Measurements from ENCODE around the gene ZNF335.

ZNF335 gene

DNA sequence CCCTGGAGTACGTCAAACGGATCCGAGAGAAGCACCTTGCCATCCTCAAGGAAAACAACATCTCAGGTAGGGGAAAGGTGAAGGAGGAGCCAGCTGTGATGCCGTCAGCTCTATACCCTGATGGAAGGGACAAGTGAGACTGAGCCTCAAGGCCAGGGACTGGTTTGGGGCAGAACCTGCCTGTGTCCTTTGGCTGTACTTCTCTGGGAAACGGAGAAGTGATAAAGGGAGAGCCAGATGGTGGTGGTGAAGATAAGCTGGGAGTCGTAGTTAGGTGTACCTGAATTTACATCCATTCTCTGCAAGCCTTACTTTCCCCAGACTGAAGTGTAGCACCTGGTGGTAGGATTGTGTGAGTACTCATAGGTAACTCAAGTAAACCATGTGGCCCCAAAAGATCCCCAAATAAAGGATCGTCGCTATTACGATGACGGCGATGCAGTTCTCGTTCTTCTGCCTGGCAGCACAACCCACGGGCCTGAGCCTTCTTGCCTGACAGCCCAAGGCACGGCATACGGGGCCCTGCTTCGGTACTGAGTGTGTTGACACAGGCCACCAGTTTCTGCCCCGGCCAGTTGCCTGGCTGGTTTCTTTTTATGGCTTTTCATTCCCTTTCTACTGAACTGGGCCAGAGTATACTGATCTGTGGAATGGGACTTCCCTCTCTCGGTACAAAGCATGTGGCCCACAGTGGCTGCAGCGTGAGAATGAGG lies 26.9 kb downstream of the ZNF335 start:
- H3K27ac ChIP-seq, result no peak overlapping the region
- peaks cover 3% of the 10 kb centered on the region; the same call in 1 of the 2 replicates for H3K36me3 ChIP-seq (ENCODE audit: insufficient read depth)
- no peaks in the 10 kb centered on the region for H3K27me3 ChIP-seq (ENCODE audit: insufficient read depth, low read depth)
- H3K79me2 ChIP-seq (ENCODE audit: insufficient read depth, low read depth), result no peaks in the 10 kb centered on the region
- H3K4me1 ChIP-seq (ENCODE audit: low read depth, poor library complexity, severe bottlenecking), result peaks cover 15% of the 10 kb centered on the region
- H3K9ac ChIP-seq, result no peak overlapping the region
- no peak overlapping the region for H2AFZ ChIP-seq (ENCODE audit: low read depth)
- H4K20me1 ChIP-seq (ENCODE audit: insufficient read depth), result no peaks in the 10 kb centered on the region
- no peak overlapping the region for H3K4me2 ChIP-seq
- TF ChIP-seq, protein P1, sequence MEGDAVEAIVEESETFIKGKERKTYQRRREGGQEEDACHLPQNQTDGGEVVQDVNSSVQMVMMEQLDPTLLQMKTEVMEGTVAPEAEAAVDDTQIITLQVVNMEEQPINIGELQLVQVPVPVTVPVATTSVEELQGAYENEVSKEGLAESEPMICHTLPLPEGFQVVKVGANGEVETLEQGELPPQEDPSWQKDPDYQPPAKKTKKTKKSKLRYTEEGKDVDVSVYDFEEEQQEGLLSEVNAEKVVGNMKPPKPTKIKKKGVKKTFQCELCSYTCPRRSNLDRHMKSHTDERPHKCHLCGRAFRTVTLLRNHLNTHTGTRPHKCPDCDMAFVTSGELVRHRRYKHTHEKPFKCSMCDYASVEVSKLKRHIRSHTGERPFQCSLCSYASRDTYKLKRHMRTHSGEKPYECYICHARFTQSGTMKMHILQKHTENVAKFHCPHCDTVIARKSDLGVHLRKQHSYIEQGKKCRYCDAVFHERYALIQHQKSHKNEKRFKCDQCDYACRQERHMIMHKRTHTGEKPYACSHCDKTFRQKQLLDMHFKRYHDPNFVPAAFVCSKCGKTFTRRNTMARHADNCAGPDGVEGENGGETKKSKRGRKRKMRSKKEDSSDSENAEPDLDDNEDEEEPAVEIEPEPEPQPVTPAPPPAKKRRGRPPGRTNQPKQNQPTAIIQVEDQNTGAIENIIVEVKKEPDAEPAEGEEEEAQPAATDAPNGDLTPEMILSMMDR (conservative IDR thresholded peaks at IDR 0.05; ENCODE audit: low read depth, low read length), result no peak
- no peak overlapping the region for H3K4me3 ChIP-seq (IDR thresholded peaks at IDR 0.05; ENCODE audit: insufficient read depth, low read depth, low read length)

DNA sequence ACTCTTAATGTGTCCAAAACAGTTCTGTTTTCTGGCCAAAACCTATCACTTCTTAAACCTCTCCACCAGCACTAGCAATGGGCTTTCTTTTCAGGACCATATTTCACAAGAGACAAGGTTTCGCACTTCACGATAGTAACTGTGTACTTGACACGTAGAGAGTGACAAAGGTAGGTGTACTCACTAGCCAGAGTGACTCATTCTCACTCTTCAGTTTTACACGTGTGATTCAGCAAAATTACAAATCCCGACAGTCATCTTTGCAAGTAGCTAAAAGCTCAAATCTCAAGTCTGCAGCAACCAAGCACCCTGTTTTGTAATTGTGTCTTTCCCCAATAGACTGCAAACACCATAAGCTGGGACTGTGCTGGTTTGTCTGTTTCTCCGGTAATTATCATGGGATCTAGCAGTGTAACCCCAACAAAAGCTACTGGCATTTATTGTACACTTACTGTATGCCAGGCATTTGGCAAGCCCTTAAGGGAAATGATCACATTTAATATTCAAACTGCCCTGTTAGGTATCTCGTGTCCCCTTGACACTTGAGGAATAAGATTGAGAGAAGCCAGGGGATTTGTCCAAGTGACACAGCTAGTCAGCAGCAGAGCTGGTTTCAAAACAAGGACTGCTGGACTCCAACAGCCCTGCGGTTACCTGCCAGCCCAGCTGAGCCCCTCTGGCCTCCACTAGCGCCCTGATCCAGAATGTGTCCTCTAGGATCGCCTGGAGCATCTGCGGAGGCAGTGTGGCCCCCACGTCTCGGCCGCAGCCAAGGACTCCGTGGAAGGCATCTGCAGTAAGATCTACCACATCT lies 27.6 kb downstream of the ZNF335 start:
- Histone ChIP-seq H4K20me1 (ENCODE audit: insufficient read depth) (no peaks in the 10 kb centered on the region), H3K27me3 (ENCODE audit: insufficient read depth, low read depth) (no peaks in the 10 kb centered on the region), H3K4me2 (no peak overlapping the region), H3K4me1 (ENCODE audit: low read depth, poor library complexity, severe bottlenecking) (peaks cover 15% of the 10 kb centered on the region), H3K4me3 (IDR thresholded peaks at IDR 0.05; ENCODE audit: insufficient read depth, low read depth, low read length) (no peak overlapping the region), H3K36me3 (ENCODE audit: insufficient read depth) (peaks cover 6% of the 10 kb centered on the region; the same call in 1 of the 2 replicates), H3K27ac (no peak overlapping the region), H2AFZ (ENCODE audit: low read depth) (no peak overlapping the region), H3K9ac (no peak overlapping the region), H3K79me2 (ENCODE audit: insufficient read depth, low read depth) (no peaks in the 10 kb centered on the region)
- TF ChIP-seq, protein P1 (conservative IDR thresholded peaks at IDR 0.05; ENCODE audit: low read depth, low read length), result no peak

DNA sequence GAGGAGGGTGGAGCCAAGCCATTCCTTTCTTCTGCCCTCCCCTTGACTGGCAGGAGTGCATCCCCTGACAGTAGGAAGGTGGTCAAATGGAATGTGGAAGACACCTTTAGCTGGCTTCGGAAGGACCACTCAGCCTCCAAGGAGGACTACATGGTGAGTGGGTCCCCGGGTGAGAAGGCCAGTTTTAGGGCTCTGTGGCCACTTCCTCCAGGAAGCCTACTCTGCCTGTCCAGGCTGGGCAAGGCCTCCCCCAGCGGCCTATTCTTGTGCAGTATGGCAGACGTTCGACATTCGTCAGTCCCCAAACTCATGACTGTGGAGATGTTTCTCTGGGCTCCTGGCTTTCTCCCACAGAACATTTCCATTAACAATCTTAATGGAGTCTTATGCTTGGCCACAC lies 28.4 kb downstream of the ZNF335 start:
- H3K9ac ChIP-seq, result no peak overlapping the region
- TF ChIP-seq, protein P1 (conservative IDR thresholded peaks at IDR 0.05; ENCODE audit: low read depth, low read length), result no peak
- no peak overlapping the region for H3K4me3 ChIP-seq (IDR thresholded peaks at IDR 0.05; ENCODE audit: insufficient read depth, low read depth, low read length)
- H3K36me3 ChIP-seq (ENCODE audit: insufficient read depth), result peaks cover 7% of the 10 kb centered on the region; the same call in 1 of the 2 replicates
- no peaks in the 10 kb centered on the region for H3K27me3 ChIP-seq (ENCODE audit: insufficient read depth, low read depth)
- H4K20me1 ChIP-seq (ENCODE audit: insufficient read depth), result no peaks in the 10 kb centered on the region
- no peak overlapping the region for H3K27ac ChIP-seq
- H3K79me2 ChIP-seq (ENCODE audit: insufficient read depth, low read depth), result no peaks in the 10 kb centered on the region
- no peak overlapping the region for H3K4me2 ChIP-seq
- no peak overlapping the region for H2AFZ ChIP-seq (ENCODE audit: low read depth)
- H3K4me1 ChIP-seq (ENCODE audit: low read depth, poor library complexity, severe bottlenecking), result peaks cover 15% of the 10 kb centered on the region

DNA sequence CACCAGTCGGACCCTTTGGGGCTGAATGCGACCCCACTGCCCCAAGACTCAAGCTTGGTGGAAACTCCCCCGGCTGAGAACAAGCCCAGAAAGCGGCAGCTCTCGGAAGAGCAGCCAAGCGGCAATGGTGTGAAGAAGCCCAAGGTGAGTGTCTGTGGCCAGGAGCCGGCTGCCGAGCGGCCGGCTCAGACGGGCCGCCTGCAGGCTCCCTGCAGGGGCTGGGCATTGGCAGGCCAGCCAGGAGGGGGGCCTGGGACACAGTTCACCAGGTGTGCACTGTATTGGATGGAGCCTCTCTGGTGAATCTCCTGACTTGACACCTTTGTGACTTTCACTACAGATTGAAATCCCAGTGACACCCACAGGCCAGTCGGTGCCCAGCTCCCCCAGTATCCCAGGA lies 31.5 kb downstream of the ZNF335 start:
- TF ChIP-seq, protein P1 (conservative IDR thresholded peaks at IDR 0.05; ENCODE audit: low read depth, low read length), result no peak
- H3K36me3 ChIP-seq (ENCODE audit: insufficient read depth), result peaks cover 7% of the 10 kb centered on the region; the same call in 1 of the 2 replicates

More for the DNA sequence above, 31.5 kb downstream of the ZNF335 start:
- Histone ChIP-seq H4K20me1 (ENCODE audit: insufficient read depth) (no peaks in the 10 kb centered on the region), H2AFZ (ENCODE audit: low read depth) (no peak overlapping the region), H3K79me2 (ENCODE audit: insufficient read depth, low read depth) (peaks cover 5% of the 10 kb centered on the region; the same call in 1 of the 2 replicates), H3K4me3 (IDR thresholded peaks at IDR 0.05; ENCODE audit: insufficient read depth, low read depth, low read length) (no peak overlapping the region), H3K9ac (no peak overlapping the region), H3K27ac (no peak overlapping the region), H3K4me1 (ENCODE audit: low read depth, poor library complexity, severe bottlenecking) (peaks cover 5% of the 10 kb centered on the region), H3K27me3 (ENCODE audit: insufficient read depth, low read depth) (no peaks in the 10 kb centered on the region), H3K4me2 (no peak overlapping the region)

All from KMS-11 (cell line).